ENCODE results near the gene SHB. TPM values are rescaled to one million over a fixed set of nuclear protein-coding genes. Genes with fewer than 3 reads are reported as not detected.

SHB gene
- total RNA-seq, 6 donors from 2014 or later = 29.3 to 51.2 (median 33.3) TPM

DNA sequence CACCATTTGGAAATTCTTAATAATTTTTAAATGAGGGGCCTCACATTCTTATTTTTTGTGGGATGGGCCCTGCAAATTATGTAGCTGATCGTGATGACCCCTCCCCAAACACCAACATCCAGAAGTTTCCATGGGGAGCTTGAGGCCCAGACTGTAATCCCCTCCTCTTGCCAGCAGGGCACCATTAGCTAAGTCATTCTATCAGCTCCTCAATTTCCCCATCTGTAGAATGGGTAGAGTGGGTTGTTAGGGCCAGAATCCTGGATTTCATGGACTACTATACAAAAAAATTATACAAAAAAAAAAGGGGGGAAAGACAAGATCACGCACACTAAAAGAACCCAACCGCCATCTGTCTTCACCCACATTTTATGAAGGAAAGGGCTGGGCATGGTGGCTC lies 38.4 kb downstream of the SHB start:
- ATAC-seq (ENCODE audit: low FRiP score in 2 of 2) (no peak), DNase-seq (no peak)
- TF ChIP-seq EP300 (IDR thresholded peaks at IDR 0.05) (no peak), POLR2A (IDR thresholded peaks at IDR 0.05) (no peak)
- H3K27me3 ChIP-seq = no peaks in the 10 kb centered on the region
- no peaks in the 10 kb centered on the region for H3K36me3 ChIP-seq
- peaks cover 35 to 44% (median 41%) of the 10 kb centered on the region in 4 donors for H3K4me1 ChIP-seq
- 93 to 100% methylated on average over 3 of the region's 3 CpGs for WGBS, 2 donors
- H3K4me3 ChIP-seq = no peak overlapping the region
- no peaks in the 10 kb centered on the region for H3K9me3 ChIP-seq
- no peak overlapping the region for H3K27ac ChIP-seq

DNA sequence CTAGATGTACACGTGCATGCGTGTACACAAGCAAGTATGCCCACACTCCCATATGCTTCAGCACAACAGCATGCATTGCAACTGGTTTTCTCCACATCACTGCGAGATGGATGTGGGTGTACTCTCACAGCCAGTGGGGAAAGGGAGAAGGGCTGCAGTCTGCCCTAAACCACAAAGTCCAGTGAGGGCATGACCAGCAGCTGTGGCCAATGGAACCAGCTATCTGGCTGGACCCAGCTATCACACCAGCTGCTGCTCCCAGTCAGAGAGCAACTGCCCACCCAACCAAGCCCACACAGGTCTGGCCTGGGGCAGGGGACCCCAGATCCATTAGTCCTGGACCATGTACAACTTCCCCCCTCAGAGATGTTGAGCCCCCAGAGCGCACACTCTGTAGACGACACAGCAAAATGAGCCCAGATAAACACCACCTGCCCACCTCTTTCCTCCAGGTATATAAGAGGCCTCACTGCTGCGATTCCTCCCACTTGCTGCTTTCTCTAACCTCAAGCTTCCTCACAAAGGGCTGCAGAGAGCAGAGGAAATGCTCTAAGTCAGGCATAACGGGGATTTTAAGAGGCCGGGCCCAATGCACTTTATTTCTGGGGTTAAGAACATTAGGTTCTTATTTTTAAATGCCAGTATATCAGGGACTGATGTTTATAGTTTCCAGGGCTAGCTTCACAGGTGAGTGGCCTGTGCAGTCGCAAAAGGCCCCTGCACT lies 39.0 kb downstream of the SHB start:
- Histone ChIP-seq H3K27ac (no peak overlapping the region), H3K9me3 (no peaks in the 10 kb centered on the region), H3K4me3 (no peak overlapping the region), H3K36me3 (no peaks in the 10 kb centered on the region), H3K27me3 (no peaks in the 10 kb centered on the region), H3K4me1 (peaks cover 41 to 48% (median 46%) of the 10 kb centered on the region in 4 donors)
- TF ChIP-seq POLR2A (IDR thresholded peaks at IDR 0.05) = no peak
- no peak for TF ChIP-seq EP300 (IDR thresholded peaks at IDR 0.05)
- TF ChIP-seq, protein P1, sequence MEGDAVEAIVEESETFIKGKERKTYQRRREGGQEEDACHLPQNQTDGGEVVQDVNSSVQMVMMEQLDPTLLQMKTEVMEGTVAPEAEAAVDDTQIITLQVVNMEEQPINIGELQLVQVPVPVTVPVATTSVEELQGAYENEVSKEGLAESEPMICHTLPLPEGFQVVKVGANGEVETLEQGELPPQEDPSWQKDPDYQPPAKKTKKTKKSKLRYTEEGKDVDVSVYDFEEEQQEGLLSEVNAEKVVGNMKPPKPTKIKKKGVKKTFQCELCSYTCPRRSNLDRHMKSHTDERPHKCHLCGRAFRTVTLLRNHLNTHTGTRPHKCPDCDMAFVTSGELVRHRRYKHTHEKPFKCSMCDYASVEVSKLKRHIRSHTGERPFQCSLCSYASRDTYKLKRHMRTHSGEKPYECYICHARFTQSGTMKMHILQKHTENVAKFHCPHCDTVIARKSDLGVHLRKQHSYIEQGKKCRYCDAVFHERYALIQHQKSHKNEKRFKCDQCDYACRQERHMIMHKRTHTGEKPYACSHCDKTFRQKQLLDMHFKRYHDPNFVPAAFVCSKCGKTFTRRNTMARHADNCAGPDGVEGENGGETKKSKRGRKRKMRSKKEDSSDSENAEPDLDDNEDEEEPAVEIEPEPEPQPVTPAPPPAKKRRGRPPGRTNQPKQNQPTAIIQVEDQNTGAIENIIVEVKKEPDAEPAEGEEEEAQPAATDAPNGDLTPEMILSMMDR (IDR thresholded peaks at IDR 0.05) = no peak
- TF ChIP-seq POLR2AphosphoS5 (IDR thresholded peaks at IDR 0.05) = no peak
- 83 to 84% methylated on average over 8 to 9 of the region's 9 CpGs for WGBS, 2 donors
- ATAC-seq (ENCODE audit: low FRiP score in 2 of 2) (no peak), DNase-seq (no peak)

DNA sequence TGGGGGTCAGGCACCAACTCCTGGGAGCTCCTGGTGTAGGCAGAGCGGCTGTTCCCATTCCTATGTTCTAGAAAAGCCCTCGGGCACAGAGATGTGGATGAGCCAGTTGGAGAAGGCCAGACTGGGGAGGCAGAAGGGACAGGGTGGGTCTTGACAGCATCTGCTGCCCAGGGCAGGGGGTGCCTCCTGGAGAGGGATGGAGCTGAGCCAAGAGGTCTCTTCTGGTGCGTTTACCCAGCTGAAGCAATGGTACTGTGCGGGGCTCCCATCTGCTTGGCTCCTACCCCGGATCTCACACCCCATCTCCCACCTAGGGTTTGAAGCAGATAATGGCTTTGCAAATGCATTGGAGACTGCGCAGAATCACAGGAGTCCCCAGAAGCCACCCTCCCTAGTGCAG lies 41.3 kb downstream of the SHB start:
- Histone ChIP-seq H3K36me3 (no peaks in the 10 kb centered on the region), H3K27ac (peak overlapping the region in 3 of 4 donors; percentile 9 to 83 (median 61)), H3K4me3 (no peak overlapping the region), H3K9me3 (no peaks in the 10 kb centered on the region), H3K4me1 (peaks cover 59 to 69% (median 65%) of the 10 kb centered on the region in 4 donors), H3K27me3 (no peaks in the 10 kb centered on the region)
- no peak for DNase-seq
- TF ChIP-seq EP300 (IDR thresholded peaks at IDR 0.05) (no peak), POLR2A (IDR thresholded peaks at IDR 0.05) (no peak), POLR2AphosphoS5 (IDR thresholded peaks at IDR 0.05) (no peak)
- TF ChIP-seq, protein P1 (IDR thresholded peaks at IDR 0.05) = no peak
- 66 to 91% methylated on average over 4 to 6 of the region's 6 CpGs for WGBS, 2 donors
- ATAC-seq (ENCODE audit: low FRiP score in 2 of 2) = no peak

DNA sequence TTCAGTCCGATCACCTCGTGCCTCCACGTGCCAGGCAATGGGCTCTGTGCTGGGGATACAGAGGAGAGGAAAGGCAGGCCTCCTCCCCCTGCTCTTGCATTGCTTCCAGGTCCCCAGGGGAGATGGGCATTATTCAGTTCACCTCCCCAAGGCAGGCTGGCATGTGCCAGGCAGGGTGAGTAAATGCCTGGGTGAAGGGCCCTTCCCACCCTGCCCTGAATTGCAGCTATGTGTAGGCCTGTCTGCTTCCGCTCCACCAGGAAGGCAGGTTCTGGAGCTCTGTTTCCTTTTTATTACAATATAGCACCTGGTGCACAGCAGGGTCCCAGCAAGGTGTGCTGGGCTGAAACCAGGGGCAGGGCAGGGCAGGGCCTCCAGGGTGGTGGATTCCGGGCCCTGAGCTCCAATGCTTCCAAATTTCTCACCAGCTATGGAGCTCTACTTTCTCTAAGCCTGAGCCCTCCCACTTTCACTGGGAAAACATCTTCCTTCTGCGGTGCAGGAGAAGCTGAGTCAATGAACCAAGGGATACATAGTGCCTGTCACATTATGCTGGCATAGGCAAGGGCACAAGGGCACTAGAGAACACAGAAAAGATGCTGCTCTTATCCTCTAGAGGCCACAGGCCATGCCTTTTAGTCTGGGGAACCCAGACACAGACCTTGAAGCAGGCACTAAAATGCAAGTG lies 42.0 kb downstream of the SHB start:
- WGBS, 2 donors = 89 to 91% methylated on average over 5 to 6 of the region's 6 CpGs
- TF ChIP-seq, protein P1 (IDR thresholded peaks at IDR 0.05) = no peak
- peak overlapping the region; percentile 56 to 83 (median 71) for H3K27ac ChIP-seq
- ATAC-seq (ENCODE audit: low FRiP score in 2 of 2) (no peak), DNase-seq (peak in 1 of 2 donors; percentile 47)
- peaks cover 57 to 65% (median 61%) of the 10 kb centered on the region in 4 donors for H3K4me1 ChIP-seq
- no peaks in the 10 kb centered on the region for H3K27me3 ChIP-seq
- no peak overlapping the region for H3K4me3 ChIP-seq
- no peaks in the 10 kb centered on the region for H3K36me3 ChIP-seq
- H3K9me3 ChIP-seq = no peaks in the 10 kb centered on the region

DNA sequence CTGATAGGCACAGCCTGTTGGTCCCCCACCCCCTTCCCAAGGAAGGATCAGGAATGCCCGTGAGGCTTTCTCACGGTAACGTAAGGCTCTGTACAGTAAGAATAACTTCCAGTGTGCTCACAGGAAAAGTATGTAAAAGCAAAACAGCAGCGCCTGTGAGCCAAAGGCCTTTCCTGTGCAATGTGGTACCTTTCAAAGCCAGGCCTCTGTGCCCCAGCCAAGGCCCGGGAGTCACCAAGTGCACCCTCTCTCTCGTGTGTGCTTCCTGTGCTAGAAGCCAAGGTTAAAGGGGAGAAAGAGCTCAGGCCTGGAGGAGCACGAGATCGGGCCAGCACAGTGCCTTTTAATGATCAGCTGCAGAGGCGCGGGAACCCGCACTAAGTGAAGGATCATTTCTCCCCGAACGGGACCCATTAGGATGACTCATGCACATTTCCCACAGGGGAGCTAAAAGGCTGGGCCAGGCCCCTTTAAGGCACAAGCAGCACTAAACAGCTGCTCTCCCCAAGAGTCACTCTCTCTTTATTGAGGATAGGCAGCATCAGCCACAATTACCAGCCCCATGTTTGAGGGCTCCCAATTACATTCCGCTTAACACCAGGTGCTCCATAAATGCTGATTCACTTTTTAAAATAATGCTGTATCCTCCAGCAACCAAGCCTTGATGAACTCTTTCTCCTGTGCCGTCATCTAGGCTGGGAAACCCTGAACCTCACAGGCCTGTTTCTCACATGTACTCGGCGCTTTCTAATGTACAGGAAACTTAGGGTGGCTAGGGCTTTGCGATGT lies 42.8 kb downstream of the SHB start:
- Histone ChIP-seq H3K9me3 (no peaks in the 10 kb centered on the region), H3K4me3 (no peak overlapping the region), H3K36me3 (no peaks in the 10 kb centered on the region), H3K4me1 (peaks cover 54 to 60% (median 57%) of the 10 kb centered on the region in 4 donors), H3K27me3 (no peaks in the 10 kb centered on the region), H3K27ac (peak overlapping the region; percentile 56 to 83 (median 71))
- 45 to 49% methylated on average over 13 to 18 of the region's 18 CpGs for WGBS, 2 donors
- TF ChIP-seq POLR2A (IDR thresholded peaks at IDR 0.05) = no peak
- no peak for TF ChIP-seq EP300 (IDR thresholded peaks at IDR 0.05)
- peak in 1 of 2 donors; percentile 57 for TF ChIP-seq POLR2AphosphoS5 (IDR thresholded peaks at IDR 0.05)
- ATAC-seq (ENCODE audit: low FRiP score in 2 of 2) (peak; percentile 1 to 59), DNase-seq (peak in 1 of 2 donors; percentile 45)
